Neutrophil (primary cell): ENCODE results near the gene USHBP1.
"Not testable (repeated sequence)": the region's sequence is repeated elsewhere in the genome, so short reads cannot be mapped to it uniquely, and the experiment has no call there.

ENCODE experiments used
- H3K27ac ChIP-seq: fragments of 200-600 bp; sonication (generic); 2 replicates; pipeline ENCODE4 v1.5.1; 2016; ENCODE audit warnings: mild to moderate bottlenecking, moderate library complexity
- H3K27me3 ChIP-seq: fragments of 200-600 bp; sonication (generic); 2 replicates; pipeline ENCODE4 v1.6.0; 2016; ENCODE audit warnings: mild to moderate bottlenecking
- H3K36me3 ChIP-seq: fragments of 200-600 bp; sonication (generic); 2 replicates; pipeline ENCODE4 v1.5.1; 2017
- H3K4me1 ChIP-seq, 2 experiments: fragments of 200-600 bp in 1 of 2; sonication (generic) in 1 of 2; 1 replicate in 1 of 2; 2 replicates in 1 of 2; pipeline versions ENCODE4 v1.5.1 to v1.6.1; 2013 to 2016; ENCODE audit warnings: low read depth in 1 of 2, low read length in 1 of 2, mild to moderate bottlenecking in 1 of 2, moderate library complexity in 1 of 2; ENCODE audit not compliant: control insufficient read depth in 1 of 2, insufficient read depth in 1 of 2
- H3K4me3 ChIP-seq, 2 experiments: fragments of 200-600 bp in 1 of 2; sonication (generic) in 1 of 2; 1 replicate in 1 of 2; 2 replicates in 1 of 2; pipeline ENCODE4 v1.5.1; 2013 to 2016; ENCODE audit warnings: low read depth in 1 of 2, low read length in 1 of 2, mild to moderate bottlenecking in 1 of 2, moderate library complexity in 1 of 2
- H3K9me3 ChIP-seq: fragments of 200-600 bp; sonication (generic); 2 replicates; pipeline ENCODE4 v1.5.1; 2016
- TF ChIP-seq, protein P1 (sequence below): fragments of 200-600 bp; sonication (generic); IDR thresholded peaks from 2 replicates; pipeline ENCODE4 v1.5.1; 2016; ENCODE audit warnings: antibody characterized with exemption

The USHBP1 gene

DNA sequence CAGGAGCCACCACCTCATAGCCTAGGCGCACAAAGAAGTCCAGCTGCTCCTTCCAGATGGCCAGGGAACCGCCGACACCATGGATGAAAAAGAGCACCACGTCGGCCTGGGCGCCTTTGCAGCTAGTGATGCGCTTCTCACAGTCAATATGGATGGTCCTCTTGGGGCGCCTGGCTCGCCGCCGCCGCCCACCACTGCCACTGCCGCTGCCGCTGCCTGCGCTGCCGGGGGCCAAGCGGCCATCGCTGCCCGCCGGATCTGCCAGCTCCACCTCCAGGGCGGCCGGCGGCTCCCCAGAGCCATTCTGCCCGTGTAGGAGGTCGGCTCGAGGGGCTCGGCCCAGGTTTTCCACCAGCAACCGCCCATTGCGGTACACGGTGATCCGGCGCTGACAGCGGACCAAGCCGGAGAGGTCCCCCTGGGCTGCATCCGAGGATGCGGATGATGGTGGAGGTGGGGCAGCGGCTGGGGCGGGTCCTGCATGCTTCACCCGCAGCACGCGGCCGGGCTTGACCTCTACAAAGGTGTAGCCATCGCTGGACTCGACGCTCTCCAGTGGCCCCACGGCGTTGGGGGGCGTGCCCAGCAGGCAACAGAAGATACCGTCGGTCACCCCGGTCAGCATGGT, 36.6 kb upstream of the USHBP1 start:
- Histone ChIP-seq H3K27me3 (no peaks in the 10 kb centered on the region), H3K4me3 (no peak overlapping the region), H3K9me3 (no peaks in the 10 kb centered on the region), H3K4me1 (peaks cover 46 to 51% of the 10 kb centered on the region in 2 experiments), H3K36me3 (no peaks in the 10 kb centered on the region), H3K27ac (no peak overlapping the region)
- TF ChIP-seq, protein P1, sequence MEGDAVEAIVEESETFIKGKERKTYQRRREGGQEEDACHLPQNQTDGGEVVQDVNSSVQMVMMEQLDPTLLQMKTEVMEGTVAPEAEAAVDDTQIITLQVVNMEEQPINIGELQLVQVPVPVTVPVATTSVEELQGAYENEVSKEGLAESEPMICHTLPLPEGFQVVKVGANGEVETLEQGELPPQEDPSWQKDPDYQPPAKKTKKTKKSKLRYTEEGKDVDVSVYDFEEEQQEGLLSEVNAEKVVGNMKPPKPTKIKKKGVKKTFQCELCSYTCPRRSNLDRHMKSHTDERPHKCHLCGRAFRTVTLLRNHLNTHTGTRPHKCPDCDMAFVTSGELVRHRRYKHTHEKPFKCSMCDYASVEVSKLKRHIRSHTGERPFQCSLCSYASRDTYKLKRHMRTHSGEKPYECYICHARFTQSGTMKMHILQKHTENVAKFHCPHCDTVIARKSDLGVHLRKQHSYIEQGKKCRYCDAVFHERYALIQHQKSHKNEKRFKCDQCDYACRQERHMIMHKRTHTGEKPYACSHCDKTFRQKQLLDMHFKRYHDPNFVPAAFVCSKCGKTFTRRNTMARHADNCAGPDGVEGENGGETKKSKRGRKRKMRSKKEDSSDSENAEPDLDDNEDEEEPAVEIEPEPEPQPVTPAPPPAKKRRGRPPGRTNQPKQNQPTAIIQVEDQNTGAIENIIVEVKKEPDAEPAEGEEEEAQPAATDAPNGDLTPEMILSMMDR: no peak

DNA sequence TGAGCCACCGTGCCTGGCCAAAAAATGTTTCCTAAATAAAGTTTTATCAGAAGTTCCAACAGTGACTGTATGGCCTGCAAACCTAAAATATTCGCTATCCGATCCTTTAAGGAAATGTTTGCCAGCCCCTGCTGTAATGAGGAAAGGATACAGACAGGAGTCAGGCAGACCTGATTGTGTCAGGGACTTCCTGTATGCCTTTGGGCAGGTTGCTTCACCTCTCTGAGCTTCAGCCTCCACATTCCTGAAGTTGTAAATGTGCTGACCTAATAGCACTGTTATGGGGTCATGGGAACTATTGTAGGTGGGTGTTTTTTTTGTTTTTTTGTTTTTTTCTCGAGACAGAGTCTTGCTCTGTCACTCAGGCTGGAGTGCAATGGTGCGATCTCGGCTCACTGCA, 32.4 kb upstream of the USHBP1 start:
- peaks cover 5% of the 10 kb centered on the region for H3K36me3 ChIP-seq
- TF ChIP-seq, protein P1: no peak
- no peaks in the 10 kb centered on the region for H3K27me3 ChIP-seq
- H3K27ac ChIP-seq: peak overlapping the region; percentile 16
- H3K4me3 ChIP-seq: no peak overlapping the region
- no peaks in the 10 kb centered on the region for H3K9me3 ChIP-seq
- peaks cover 20 to 29% of the 10 kb centered on the region in 2 experiments for H3K4me1 ChIP-seq

DNA sequence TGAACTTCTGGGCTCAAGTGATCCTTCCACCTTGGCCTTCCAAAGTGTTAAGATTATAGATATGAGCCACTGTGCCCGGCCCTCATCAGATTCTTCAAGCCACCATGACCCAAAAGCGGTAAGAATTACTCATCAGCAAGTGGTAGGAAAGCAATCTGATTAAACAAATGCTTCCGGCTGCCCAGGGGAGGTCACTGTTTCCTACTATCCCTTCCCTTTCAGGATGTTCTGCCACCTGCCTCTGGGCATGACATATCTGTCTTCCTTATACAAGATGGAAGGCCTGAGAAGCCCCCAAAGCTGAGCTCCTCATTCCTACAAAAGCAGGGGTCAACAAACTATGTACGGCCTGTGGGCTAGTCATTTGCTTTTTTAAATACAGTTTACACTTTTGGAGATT, 31.7 kb upstream of the USHBP1 start:
- Histone ChIP-seq H3K36me3 (peaks cover 5% of the 10 kb centered on the region), H3K9me3 (no peaks in the 10 kb centered on the region), H3K4me3 (no peak overlapping the region), H3K27me3 (no peaks in the 10 kb centered on the region), H3K27ac (no peak overlapping the region), H3K4me1 (peaks cover 21 to 30% of the 10 kb centered on the region in 2 experiments)
- TF ChIP-seq, protein P1: no peak

DNA sequence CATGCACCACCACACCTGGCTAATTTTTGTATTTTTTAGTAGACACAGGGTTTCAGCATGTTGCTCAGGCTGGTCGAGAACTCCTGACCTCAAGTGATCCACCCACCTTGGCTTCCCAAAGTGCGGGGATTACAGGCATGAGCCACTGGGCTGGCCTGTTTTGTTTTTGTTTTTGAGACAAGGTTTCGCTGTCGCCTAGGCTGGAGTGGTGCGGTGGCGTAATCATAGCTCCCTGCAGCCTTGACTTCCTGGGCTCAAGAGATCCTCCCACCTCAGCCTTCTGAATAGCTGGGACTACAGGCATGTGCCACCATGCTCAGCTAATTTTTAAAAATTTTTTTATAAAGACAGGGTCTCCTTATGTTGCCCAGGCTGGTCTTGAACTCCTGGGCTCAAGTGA, 31.0 kb upstream of the USHBP1 start:
- H3K27me3 ChIP-seq, H3K4me3 ChIP-seq, H3K9me3 ChIP-seq, H3K27ac ChIP-seq, H3K36me3 ChIP-seq: not testable (repeated sequence)
- peaks cover 21 to 30% of the 10 kb centered on the region in 2 experiments for H3K4me1 ChIP-seq

DNA sequence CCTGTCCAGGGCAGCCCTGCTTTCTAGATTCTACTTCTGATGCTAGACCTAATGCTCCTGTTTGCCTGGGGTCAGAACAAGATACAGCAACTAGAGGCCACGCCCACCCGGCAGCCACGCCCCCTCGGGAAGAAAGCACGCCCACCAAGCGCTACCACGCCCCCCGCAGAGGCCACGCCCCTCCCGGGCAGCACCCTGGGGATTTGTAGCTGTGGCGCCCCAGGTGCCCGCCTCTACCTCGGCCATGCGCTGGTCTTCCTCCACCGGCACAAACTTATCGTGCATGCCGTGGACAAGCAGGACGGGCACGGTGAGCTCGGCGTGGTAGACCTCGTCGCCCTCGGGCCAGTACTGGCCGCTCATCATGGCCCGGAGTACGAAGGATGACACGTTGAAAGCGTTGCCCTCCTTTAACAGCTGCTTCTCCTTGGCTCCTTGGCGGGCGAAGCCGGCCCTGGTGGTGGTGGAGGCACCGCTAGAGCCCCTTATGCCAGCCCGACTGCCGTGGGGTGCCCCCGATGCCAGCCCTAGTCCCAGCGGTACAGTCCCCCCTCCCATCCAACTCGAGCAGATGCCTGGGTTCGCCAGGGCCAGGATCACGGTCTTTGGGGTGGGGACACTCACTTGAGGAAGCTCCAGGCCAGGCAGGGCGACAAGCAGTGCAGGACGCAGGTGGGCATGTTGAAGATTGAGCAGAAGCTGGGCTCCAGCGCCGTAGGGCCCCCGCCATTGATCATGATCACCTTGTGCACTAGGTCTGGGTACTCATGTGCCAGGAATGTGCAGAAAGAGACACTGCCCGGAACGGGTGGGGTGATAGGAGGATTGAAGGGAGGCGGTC, 29.7 kb upstream of the USHBP1 start:
- TF ChIP-seq, protein P1: no peak

DNA sequence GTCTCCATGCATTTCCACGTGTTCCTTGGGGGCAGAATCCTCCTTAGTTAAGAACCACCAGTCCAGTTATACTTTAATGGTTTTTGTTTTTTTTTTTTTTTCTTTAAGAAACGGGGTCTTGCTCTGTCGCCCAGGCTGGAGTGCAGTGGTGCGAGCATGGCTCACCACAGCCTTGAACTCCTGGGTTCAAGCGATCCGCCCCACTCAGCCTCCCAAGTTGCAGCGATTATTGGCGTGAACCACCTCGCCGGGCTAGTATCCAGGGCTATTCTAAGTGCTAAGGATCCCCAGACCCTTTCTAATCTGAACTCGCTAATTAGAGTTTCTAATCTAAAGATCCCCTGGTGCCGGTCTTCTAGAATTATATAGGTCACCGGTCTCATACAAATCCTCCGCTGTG, 29.1 kb upstream of the USHBP1 start:
- TF ChIP-seq, protein P1: no peak
- Histone ChIP-seq H3K4me3 (no peak overlapping the region), H3K4me1 (peaks cover 33 to 40% of the 10 kb centered on the region in 2 experiments)

More for the DNA sequence above, 29.7 kb upstream of the USHBP1 start:
- Histone ChIP-seq H3K4me3 (no peak overlapping the region), H3K27me3 (no peaks in the 10 kb centered on the region), H3K36me3 (peaks cover 5% of the 10 kb centered on the region), H3K9me3 (no peaks in the 10 kb centered on the region), H3K27ac (no peak overlapping the region), H3K4me1 (peaks cover 33 to 40% of the 10 kb centered on the region in 2 experiments)

More for the DNA sequence above, 29.1 kb upstream of the USHBP1 start:
- Histone ChIP-seq H3K27ac (no peak overlapping the region), H3K36me3 (peaks cover 5% of the 10 kb centered on the region), H3K27me3 (no peaks in the 10 kb centered on the region), H3K9me3 (no peaks in the 10 kb centered on the region)
